HG02870 (cell line): ENCODE data around the gene NOTCH1.
"Not testable (repeated sequence)": the region's sequence is repeated elsewhere in the genome, so short reads cannot be mapped to it uniquely, and the experiment has no call there.

ENCODE experiments used
- ATAC-seq: cut with Tn5 transposase; IDR thresholded peaks from one replicate; pipeline ENCODE4 v1.9.1; 2021; ENCODE audit warnings: mild to moderate bottlenecking, moderate library complexity; ENCODE audit not compliant: unreplicated experiment

The NOTCH1 gene

GRCh38 chr9:136565086-136565714, 19.4 kb upstream of the NOTCH1 start:
- ATAC-seq = no peak

- no peak for ATAC-seq
These were observed 18.6 kb upstream of the NOTCH1 start for GRCh38 chr9:136564379-136564988.

- ATAC-seq = no peak
These were observed 17.9 kb upstream of the NOTCH1 start for GRCh38 chr9:136563646-136564325.

GRCh38 chr9:136562746-136563495, 17.1 kb upstream of the NOTCH1 start:
- ATAC-seq = no peak

GRCh38 chr9:136561779-136562178, 15.9 kb upstream of the NOTCH1 start:
- no peak for ATAC-seq

GRCh38 chr9:136560586-136560985, 14.7 kb upstream of the NOTCH1 start:
- ATAC-seq = no peak

- not testable (repeated sequence) for ATAC-seq
These were observed 13.5 kb upstream of the NOTCH1 start for GRCh38 chr9:136559371-136559770.

GRCh38 chr9:136558846-136559245, 13.0 kb upstream of the NOTCH1 start:
- not testable (repeated sequence) for ATAC-seq

- no peak for ATAC-seq
These were observed 12.5 kb upstream of the NOTCH1 start for GRCh38 chr9:136558373-136558772.

GRCh38 chr9:136557036-136557435, 11.2 kb upstream of the NOTCH1 start:
- ATAC-seq = no peak

GRCh38 chr9:136556166-136556565, 10.3 kb upstream of the NOTCH1 start:
- no peak for ATAC-seq

GRCh38 chr9:136554870-136555269, 9.0 kb upstream of the NOTCH1 start:
- ATAC-seq = no peak

GRCh38 chr9:136553581-136553980, 7.7 kb upstream of the NOTCH1 start:
- ATAC-seq = no peak

GRCh38 chr9:136552117-136552703, 6.4 kb upstream of the NOTCH1 start:
- ATAC-seq = no peak

- no peak for ATAC-seq
These were observed 5.7 kb upstream of the NOTCH1 start for GRCh38 chr9:136551401-136552116.

GRCh38 chr9:136550439-136551289, 4.8 kb upstream of the NOTCH1 start:
- no peak for ATAC-seq

- no peak for ATAC-seq
These were observed 3.4 kb upstream of the NOTCH1 start for GRCh38 chr9:136549010-136549980.

- ATAC-seq = no peak
These were observed 1.8 kb upstream of the NOTCH1 start for GRCh38 chr9:136547508-136548215.
